Skeletal muscle satellite cell (primary cell): ENCODE data around the gene XKR3.

Source experiments
- H3K27me3 ChIP-seq: 2 replicates; pipeline ENCODE4 v1.7.0; 2013; ENCODE audit warnings: low read length; ENCODE audit not compliant: control insufficient read depth, insufficient read depth
- H3K36me3 ChIP-seq: 2 replicates; pipeline ENCODE4 v1.7.0; 2013; ENCODE audit warnings: mild to moderate bottlenecking, control low read depth, low read length; ENCODE audit not compliant: insufficient read depth
- H3K4me1 ChIP-seq: 2 replicates; pipeline ENCODE4 v1.7.0; 2013; ENCODE audit warnings: low read length; ENCODE audit not compliant: control insufficient read depth, insufficient read depth
- H3K4me2 ChIP-seq: 2 replicates; pipeline ENCODE4 v1.7.0; 2013; ENCODE audit warnings: mild to moderate bottlenecking, low read length
- H3K4me3 ChIP-seq: 2 replicates; pipeline ENCODE4 v1.7.0; 2013; ENCODE audit warnings: low read length
- H3K9ac ChIP-seq: 2 replicates; pipeline ENCODE4 v1.7.0; 2013; ENCODE audit warnings: mild to moderate bottlenecking, low read depth, low read length, moderate library complexity
- H3K9me3 ChIP-seq: replicated peaks from 2 replicates; pipeline ENCODE4 v1.7.0; 2013; ENCODE audit warnings: mild to moderate bottlenecking, control low read depth, low read length

XKR3 gene

DNA sequence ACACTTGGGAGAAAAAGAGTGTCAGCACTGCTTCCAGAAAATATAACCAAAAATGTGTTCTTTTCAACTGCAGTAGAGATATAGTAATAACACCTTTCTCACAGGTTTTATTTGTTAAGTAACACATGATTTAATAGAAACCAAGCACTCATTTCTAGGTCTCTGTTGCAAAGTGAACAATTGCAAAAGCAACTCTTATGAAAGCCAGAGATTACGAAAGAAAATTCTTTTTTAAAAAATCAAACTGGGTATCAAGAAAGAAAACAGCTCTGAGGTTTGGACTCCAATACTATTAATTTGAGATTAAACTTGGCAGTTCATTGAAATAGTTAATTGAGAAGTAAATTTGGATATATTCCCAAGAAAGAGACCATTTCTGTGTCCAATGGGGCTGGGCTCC, 9.8 kb upstream of the XKR3 start:
- no peak overlapping the region for H3K4me2 ChIP-seq
- H3K9ac ChIP-seq = no peak overlapping the region
- H3K27me3 ChIP-seq = no peaks in the 10 kb centered on the region
- peaks cover 17% of the 10 kb centered on the region for H3K4me1 ChIP-seq
- no peaks in the 10 kb centered on the region for H3K9me3 ChIP-seq
- no peak overlapping the region for H3K4me3 ChIP-seq
- H3K36me3 ChIP-seq = no peaks in the 10 kb centered on the region

DNA sequence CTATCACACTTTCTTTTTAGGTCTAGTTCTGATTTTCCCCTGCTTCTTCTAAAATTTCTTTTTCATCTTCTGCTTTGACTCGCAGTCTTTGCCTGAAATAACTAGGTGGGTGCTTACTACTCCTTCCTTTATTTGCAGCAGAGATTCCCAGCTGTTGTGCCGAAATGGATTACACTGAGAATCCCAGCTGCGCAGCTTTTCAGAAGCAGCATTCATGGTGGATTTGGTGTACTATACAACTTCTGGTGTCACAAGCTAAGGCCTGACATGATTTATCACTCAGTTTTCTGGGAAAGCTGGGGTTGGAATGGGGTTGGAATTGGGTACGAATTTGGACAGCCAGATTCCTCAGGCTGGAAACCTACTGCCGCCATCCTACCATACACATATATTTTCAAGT, 6.0 kb upstream of the XKR3 start:
- Histone ChIP-seq H3K4me2 (no peak overlapping the region), H3K9ac (no peak overlapping the region), H3K27me3 (no peaks in the 10 kb centered on the region), H3K36me3 (no peaks in the 10 kb centered on the region), H3K4me1 (no peaks in the 10 kb centered on the region), H3K4me3 (no peak overlapping the region), H3K9me3 (no peaks in the 10 kb centered on the region)

- Histone ChIP-seq H3K4me1 (peaks cover 7% of the 10 kb centered on the region), H3K4me2 (no peak overlapping the region), H3K4me3 (no peak overlapping the region), H3K9me3 (no peaks in the 10 kb centered on the region), H3K9ac (no peak overlapping the region), H3K36me3 (no peaks in the 10 kb centered on the region), H3K27me3 (no peaks in the 10 kb centered on the region)
Observed at GRCh38 chr22:16829985-16830384, 4.8 kb upstream of the XKR3 start.

DNA sequence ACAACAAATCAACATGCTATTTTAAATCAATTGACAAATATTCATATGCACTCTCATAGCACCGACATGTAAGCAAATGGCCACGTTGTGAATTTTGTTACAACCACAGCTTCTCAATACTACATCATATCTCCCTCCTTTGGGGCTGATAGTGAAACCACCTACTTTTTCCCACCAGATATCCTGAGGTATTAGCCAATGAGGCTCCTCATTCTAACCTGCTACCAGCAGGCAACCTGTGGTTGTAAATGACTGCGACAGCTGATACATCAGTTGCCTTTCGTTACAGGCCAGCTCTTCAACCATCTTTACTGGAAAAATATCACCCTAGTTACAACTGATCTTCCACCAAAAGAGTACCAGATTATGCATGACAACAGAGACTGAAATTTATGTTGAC, 3.7 kb upstream of the XKR3 start:
- H3K9me3 ChIP-seq = no peaks in the 10 kb centered on the region
- no peak overlapping the region for H3K4me3 ChIP-seq
- H3K36me3 ChIP-seq = no peaks in the 10 kb centered on the region
- H3K9ac ChIP-seq = no peak overlapping the region
- no peak overlapping the region for H3K4me2 ChIP-seq
- no peaks in the 10 kb centered on the region for H3K27me3 ChIP-seq
- H3K4me1 ChIP-seq = peaks cover 8% of the 10 kb centered on the region

GRCh38 chr22:16827506-16827905, 2.3 kb upstream of the XKR3 start:
- Histone ChIP-seq H3K9me3 (no peaks in the 10 kb centered on the region), H3K9ac (no peak overlapping the region), H3K4me2 (no peak overlapping the region), H3K4me3 (no peak overlapping the region), H3K36me3 (no peaks in the 10 kb centered on the region), H3K4me1 (peaks cover 8% of the 10 kb centered on the region), H3K27me3 (no peaks in the 10 kb centered on the region)

GRCh38 chr22:16819249-16819648, 6.0 kb downstream of the XKR3 start:
- no peaks in the 10 kb centered on the region for H3K9me3 ChIP-seq
- peaks cover 3% of the 10 kb centered on the region for H3K4me1 ChIP-seq
- H3K36me3 ChIP-seq = no peaks in the 10 kb centered on the region
- no peak overlapping the region for H3K9ac ChIP-seq
- no peak overlapping the region for H3K4me3 ChIP-seq
- no peaks in the 10 kb centered on the region for H3K27me3 ChIP-seq
- H3K4me2 ChIP-seq = no peak overlapping the region

DNA sequence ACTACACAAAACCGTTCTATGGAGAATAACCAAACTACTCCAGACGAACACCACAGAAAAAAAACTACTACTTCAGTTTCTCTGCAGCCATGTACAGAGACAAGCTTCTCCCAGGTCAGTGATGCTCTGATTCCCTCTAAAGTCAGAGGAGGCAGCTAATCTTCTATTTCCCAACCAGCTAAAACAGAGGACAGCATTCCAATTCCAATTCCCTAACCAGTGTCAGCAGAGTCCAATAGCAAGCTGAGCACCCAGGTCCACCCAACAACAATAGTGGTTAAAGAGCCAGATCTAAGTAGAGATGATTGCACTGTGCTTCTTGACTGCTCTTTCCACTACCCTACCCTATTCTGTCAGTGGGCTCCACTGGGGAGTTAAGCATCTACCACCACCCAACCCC, 6.7 kb downstream of the XKR3 start:
- Histone ChIP-seq H3K4me3 (no peak overlapping the region), H3K27me3 (no peaks in the 10 kb centered on the region), H3K36me3 (no peaks in the 10 kb centered on the region), H3K4me1 (peaks cover 3% of the 10 kb centered on the region), H3K9me3 (no peaks in the 10 kb centered on the region), H3K4me2 (no peak overlapping the region), H3K9ac (no peak overlapping the region)

DNA sequence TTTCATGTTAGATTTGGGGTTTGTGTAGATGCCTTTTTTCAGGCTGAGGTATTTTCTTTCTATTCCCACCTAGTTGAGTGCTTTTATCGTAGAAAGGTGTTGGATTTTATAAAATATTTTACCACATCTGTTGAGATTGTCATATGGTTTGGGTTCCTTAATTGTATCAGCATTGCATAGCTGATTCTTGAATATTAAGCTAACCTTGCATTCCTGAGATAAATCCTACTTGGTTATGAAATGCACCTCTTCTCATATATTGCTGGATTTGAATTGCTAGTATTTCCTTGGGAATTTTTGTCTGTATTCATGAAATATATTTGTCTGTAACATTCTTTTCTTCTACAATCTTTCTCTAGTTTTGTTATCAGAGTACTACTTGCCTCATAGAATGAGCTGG, 10.1 kb downstream of the XKR3 start:
- Histone ChIP-seq H3K4me3 (no peak overlapping the region), H3K9ac (no peak overlapping the region)

GRCh38 chr22:16810188-16810802, 14.9 kb downstream of the XKR3 start:
- no peaks in the 10 kb centered on the region for H3K27me3 ChIP-seq
- no peak overlapping the region for H3K4me2 ChIP-seq
- peaks cover 27% of the 10 kb centered on the region for H3K4me1 ChIP-seq
- no peak overlapping the region for H3K4me3 ChIP-seq
- H3K36me3 ChIP-seq = no peaks in the 10 kb centered on the region
- H3K9me3 ChIP-seq = no peaks in the 10 kb centered on the region
- no peak overlapping the region for H3K9ac ChIP-seq

More for the DNA sequence above, 10.1 kb downstream of the XKR3 start:
- Histone ChIP-seq H3K27me3 (no peaks in the 10 kb centered on the region), H3K9me3 (no peaks in the 10 kb centered on the region), H3K4me1 (peaks cover 10% of the 10 kb centered on the region), H3K4me2 (no peak overlapping the region), H3K36me3 (no peaks in the 10 kb centered on the region)

GRCh38 chr22:16808744-16809143, 16.5 kb downstream of the XKR3 start:
- no peaks in the 10 kb centered on the region for H3K36me3 ChIP-seq

DNA sequence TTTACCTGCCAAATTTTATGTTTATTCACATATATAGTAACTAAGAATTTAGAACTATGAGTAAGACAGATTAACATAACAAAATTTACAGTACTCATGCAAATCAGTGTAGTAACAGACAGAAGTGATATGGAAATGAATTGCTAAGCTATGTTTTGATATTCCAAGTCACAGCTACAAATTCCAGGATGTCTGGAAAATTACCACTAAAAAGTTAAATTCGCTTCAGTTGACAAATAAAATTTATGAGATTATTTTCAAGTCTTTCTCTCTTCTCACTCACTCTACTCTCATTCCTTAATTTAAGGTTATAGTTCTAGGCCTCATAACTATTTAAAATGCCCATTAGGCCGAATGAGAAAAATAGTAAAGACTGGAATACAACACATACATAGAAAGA, 18.1 kb downstream of the XKR3 start:
- Histone ChIP-seq H3K9ac (no peak overlapping the region), H3K4me1 (peaks cover 27% of the 10 kb centered on the region), H3K9me3 (no peaks in the 10 kb centered on the region), H3K4me3 (no peak overlapping the region), H3K27me3 (no peaks in the 10 kb centered on the region), H3K36me3 (no peaks in the 10 kb centered on the region), H3K4me2 (no peak overlapping the region)

More at GRCh38 chr22:16808744-16809143, 16.5 kb downstream of the XKR3 start:
- Histone ChIP-seq H3K4me2 (no peak overlapping the region), H3K4me3 (no peak overlapping the region), H3K27me3 (no peaks in the 10 kb centered on the region), H3K9me3 (no peaks in the 10 kb centered on the region), H3K9ac (no peak overlapping the region), H3K4me1 (peaks cover 27% of the 10 kb centered on the region)

GRCh38 chr22:16806401-16806800, 18.8 kb downstream of the XKR3 start:
- H3K36me3 ChIP-seq = no peaks in the 10 kb centered on the region
- H3K4me3 ChIP-seq = no peak overlapping the region
- H3K9ac ChIP-seq = no peak overlapping the region
- no peaks in the 10 kb centered on the region for H3K27me3 ChIP-seq
- H3K4me2 ChIP-seq = no peak overlapping the region
- no peaks in the 10 kb centered on the region for H3K9me3 ChIP-seq
- peaks cover 27% of the 10 kb centered on the region for H3K4me1 ChIP-seq
